Testis (tissue), 2 donors: ENCODE data around the gene RAB6B.

ENCODE experiments used
- POLR2A ChIP-seq: fragments of 450-650 bp; IDR thresholded peaks from one replicate; pipeline ENCODE4 v1.6.1; 2017; ENCODE audit warnings: antibody characterized with exemption, mild to moderate bottlenecking, moderate library complexity
- TF ChIP-seq, protein P1 (sequence below), 3 experiments: fragments of 450-650 bp in 2 of 3; fragments of 200-600 bp in 1 of 3; sonication (generic) in 1 of 3; IDR thresholded peaks; one replicate each; pipeline ENCODE4 v1.5.1; 2016 to 2019; ENCODE audit warnings: antibody characterized with exemption in 3 of 3, mild to moderate bottlenecking in 2 of 3, moderate library complexity in 1 of 3

- TF ChIP-seq POLR2A: no peak
- TF ChIP-seq, protein P1, sequence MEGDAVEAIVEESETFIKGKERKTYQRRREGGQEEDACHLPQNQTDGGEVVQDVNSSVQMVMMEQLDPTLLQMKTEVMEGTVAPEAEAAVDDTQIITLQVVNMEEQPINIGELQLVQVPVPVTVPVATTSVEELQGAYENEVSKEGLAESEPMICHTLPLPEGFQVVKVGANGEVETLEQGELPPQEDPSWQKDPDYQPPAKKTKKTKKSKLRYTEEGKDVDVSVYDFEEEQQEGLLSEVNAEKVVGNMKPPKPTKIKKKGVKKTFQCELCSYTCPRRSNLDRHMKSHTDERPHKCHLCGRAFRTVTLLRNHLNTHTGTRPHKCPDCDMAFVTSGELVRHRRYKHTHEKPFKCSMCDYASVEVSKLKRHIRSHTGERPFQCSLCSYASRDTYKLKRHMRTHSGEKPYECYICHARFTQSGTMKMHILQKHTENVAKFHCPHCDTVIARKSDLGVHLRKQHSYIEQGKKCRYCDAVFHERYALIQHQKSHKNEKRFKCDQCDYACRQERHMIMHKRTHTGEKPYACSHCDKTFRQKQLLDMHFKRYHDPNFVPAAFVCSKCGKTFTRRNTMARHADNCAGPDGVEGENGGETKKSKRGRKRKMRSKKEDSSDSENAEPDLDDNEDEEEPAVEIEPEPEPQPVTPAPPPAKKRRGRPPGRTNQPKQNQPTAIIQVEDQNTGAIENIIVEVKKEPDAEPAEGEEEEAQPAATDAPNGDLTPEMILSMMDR (IDR thresholded peaks at IDR 0.05): no peak
These were observed 30.4 kb downstream of the RAB6B start for GRCh38 chr3:133865136-133865855.
